Fibroblast of lung (primary cell): ENCODE measurements around the gene ADGRV1. TPM values are rescaled to one million over a fixed set of nuclear protein-coding genes. Genes with fewer than 3 reads are reported as not detected.

Source experiments
- DNase-seq, 2 donors: peaks; one replicate each; pipeline versions ENCODE4 v3.0.0 to v3.0.0-alpha.2; 2010; ENCODE audit warnings: low read depth in 2 of 2
- H2AFZ ChIP-seq: 2 replicates; pipeline ENCODE4 v1.5.1; 2012; ENCODE audit warnings: low read length, control low read depth, inconsistent platforms
- H3K27ac ChIP-seq: 2 replicates; pipeline ENCODE4 v1.5.1; 2011; ENCODE audit warnings: low read length, control low read depth; ENCODE audit not compliant: insufficient read depth
- H3K27me3 ChIP-seq: 2 replicates; pipeline ENCODE4 v1.5.1; 2011; ENCODE audit warnings: mild to moderate bottlenecking, low read length; ENCODE audit not compliant: control insufficient read depth, insufficient read depth
- H3K36me3 ChIP-seq: 2 replicates; pipeline ENCODE4 v1.5.1; 2011; ENCODE audit warnings: low read length; ENCODE audit not compliant: control insufficient read depth, insufficient read depth
- H3K4me1 ChIP-seq: 2 replicates; pipeline ENCODE4 v1.5.1; 2011; ENCODE audit warnings: low read length; ENCODE audit not compliant: control insufficient read depth, insufficient read depth; ENCODE audit errors: extremely low read depth
- H3K4me2 ChIP-seq: 2 replicates; pipeline ENCODE4 v1.5.1; 2011; ENCODE audit warnings: low read length, control low read depth; ENCODE audit not compliant: insufficient read depth; ENCODE audit errors: extremely low read depth
- H3K4me3 ChIP-seq, 4 experiments: fragments of 200-600 bp in 1 of 4; sonication (generic) in 1 of 4; replicated peaks in 1 of 4; 2 replicates each; pipeline ENCODE4 v1.5.1; 2011 to 2016; ENCODE audit warnings: low read length in 4 of 4, low read depth in 3 of 4, mild to moderate bottlenecking in 3 of 4, control low read depth in 2 of 4, inconsistent platforms in 1 of 4, mixed read lengths in 1 of 4; ENCODE audit not compliant: insufficient read depth in 1 of 4; ENCODE audit errors: control extremely low read depth in 1 of 4
- H3K79me2 ChIP-seq: 2 replicates; pipeline ENCODE4 v1.5.1; 2012; ENCODE audit warnings: mild to moderate bottlenecking, low read length, inconsistent platforms; ENCODE audit not compliant: control insufficient read depth, insufficient read depth
- H3K9ac ChIP-seq: 2 replicates; pipeline ENCODE4 v1.5.1; 2011; ENCODE audit warnings: mild to moderate bottlenecking, low read length, control low read depth; ENCODE audit not compliant: insufficient read depth
- H3K9me3 ChIP-seq: 2 replicates; pipeline ENCODE4 v1.5.1; 2012; ENCODE audit warnings: low read depth, low read length; ENCODE audit not compliant: control insufficient read depth, insufficient read depth
- H4K20me1 ChIP-seq: 2 replicates; pipeline ENCODE4 v1.5.1; 2011; ENCODE audit warnings: low read length; ENCODE audit not compliant: control insufficient read depth, insufficient read depth; ENCODE audit errors: extremely low read depth
- CTCF ChIP-seq, 2 donors: IDR thresholded peaks in 1 of 2; conservative IDR thresholded peaks in 1 of 2; 1 replicate in 1 of 2; 2 replicates in 1 of 2; pipeline ENCODE4 v1.5.1; 2011 to 2012; ENCODE audit warnings: low read length in 2 of 2, control low read depth in 1 of 2, inconsistent platforms in 1 of 2, low read depth in 1 of 2, mild to moderate bottlenecking in 1 of 2
- EZH2 ChIP-seq: IDR thresholded peaks from 2 replicates; pipeline ENCODE4 v1.5.1; 2012; ENCODE audit warnings: low read length, control low read depth, mild to moderate bottlenecking; ENCODE audit errors: missing control alignments
- polyA plus RNA-seq, 2 donors: library from polyadenylated mRNA; depleted of rRNA in 1 of 2; stranded (reverse) in 1 of 2; unstranded in 1 of 2; fragments of >200 nt; gene quantifications; 2 replicates each; pipeline ENCODE4 v1.2.1, GENCODE V29; 2011 to 2012; ENCODE audit warnings: missing spikeins in 1 of 2
- total RNA-seq: library from RNA; depleted of rRNA; stranded (reverse); fragments of >200 nt; gene quantifications from 2 replicates; pipeline ENCODE4 v1.2.1, GENCODE V29; 2014

Gene ADGRV1
- total and polyA plus RNA-seq, 2 donors (not counting 1 experiment from before 2014, with no cell fraction given), result 0.15 to 0.17 TPM

DNA sequence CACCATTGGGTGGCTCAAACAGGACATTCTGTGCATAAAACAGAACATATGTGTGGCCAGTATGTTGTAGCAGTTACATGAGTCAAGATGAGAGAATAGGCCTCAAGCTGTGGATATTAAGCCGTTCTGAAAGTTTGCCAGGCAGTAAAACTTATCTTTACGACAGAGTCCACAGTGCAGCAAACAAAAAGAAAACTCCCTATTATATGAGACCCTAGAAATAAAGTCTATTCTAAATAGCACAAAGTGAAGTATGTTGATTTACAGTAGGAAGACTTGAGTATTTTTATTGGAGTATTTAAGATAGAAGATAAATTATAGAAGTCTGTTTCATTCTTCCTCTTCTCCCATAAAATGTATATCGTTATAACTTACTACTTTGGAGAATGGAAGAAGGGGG, 271.5 kb downstream of the ADGRV1 start:
- H2AFZ ChIP-seq, result no peak overlapping the region
- no peaks in the 10 kb centered on the region for H3K36me3 ChIP-seq
- H3K4me3 ChIP-seq, result no peak overlapping the region
- no peak overlapping the region for H3K9ac ChIP-seq
- no peaks in the 10 kb centered on the region for H3K4me1 ChIP-seq
- H3K4me2 ChIP-seq, result no peak overlapping the region
- DNase-seq, result no peak
- H3K79me2 ChIP-seq, result no peaks in the 10 kb centered on the region
- TF ChIP-seq CTCF (conservative IDR thresholded peaks at IDR 0.05 in 1 of 2, IDR thresholded peaks at IDR 0.05 in 1 of 2; ENCODE audit: low read depth in 1 of 2, low read length in 2 of 2) (no peak), EZH2 (no peak)
- H3K9me3 ChIP-seq, result no peaks in the 10 kb centered on the region
- H3K27ac ChIP-seq, result no peak overlapping the region
- H4K20me1 ChIP-seq, result no peaks in the 10 kb centered on the region
- no peaks in the 10 kb centered on the region for H3K27me3 ChIP-seq

DNA sequence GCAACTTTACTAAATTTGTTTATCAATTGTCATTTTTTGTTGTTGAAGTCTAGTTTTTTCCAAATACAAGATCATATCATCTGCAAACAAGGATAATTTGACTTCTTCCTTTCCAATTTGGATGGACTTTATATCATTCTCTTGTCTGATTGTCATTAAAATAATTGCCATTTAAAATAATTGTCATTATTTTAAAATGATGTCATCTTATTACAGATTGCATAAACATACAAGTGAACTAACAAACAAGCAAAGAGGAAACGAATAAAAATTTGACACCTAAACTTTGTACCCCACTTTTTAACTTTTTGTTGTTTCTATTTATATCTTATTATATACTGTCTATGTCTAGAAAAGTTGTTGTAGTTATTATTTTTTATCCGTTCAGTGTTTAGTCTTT, 275.2 kb downstream of the ADGRV1 start:
- H3K36me3 ChIP-seq, result no peaks in the 10 kb centered on the region
- no peak overlapping the region for H3K4me3 ChIP-seq
- DNase-seq, result no peak
- no peak overlapping the region for H2AFZ ChIP-seq
- TF ChIP-seq CTCF (conservative IDR thresholded peaks at IDR 0.05 in 1 of 2, IDR thresholded peaks at IDR 0.05 in 1 of 2; ENCODE audit: low read depth in 1 of 2, low read length in 2 of 2), result no peak
- no peak for TF ChIP-seq EZH2
- H3K4me1 ChIP-seq, result no peaks in the 10 kb centered on the region
- H3K9ac ChIP-seq, result no peak overlapping the region
- H3K79me2 ChIP-seq, result no peaks in the 10 kb centered on the region
- H3K27me3 ChIP-seq, result no peaks in the 10 kb centered on the region
- no peaks in the 10 kb centered on the region for H3K9me3 ChIP-seq
- no peak overlapping the region for H3K4me2 ChIP-seq
- no peaks in the 10 kb centered on the region for H4K20me1 ChIP-seq
- no peak overlapping the region for H3K27ac ChIP-seq

DNA sequence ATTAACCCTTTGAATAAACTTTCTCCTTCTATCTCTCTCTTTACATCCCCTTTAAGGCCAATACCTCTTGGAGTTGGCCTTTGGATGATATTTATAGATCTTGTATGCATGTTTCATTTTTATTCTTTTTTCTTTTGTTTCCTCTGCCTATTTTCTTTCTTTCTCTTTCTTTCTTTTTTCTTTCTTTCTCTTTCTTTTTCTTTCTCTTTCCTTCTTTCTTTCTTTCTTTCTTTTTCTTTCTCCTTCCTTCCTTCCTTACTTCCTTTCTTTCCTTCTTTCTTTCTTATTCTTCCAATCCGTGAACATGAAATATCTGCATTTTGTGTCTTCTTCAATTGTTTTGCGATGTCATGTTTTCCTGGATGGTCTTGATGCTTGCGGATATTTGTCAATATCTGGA, 276.1 kb downstream of the ADGRV1 start:
- Histone ChIP-seq H3K4me2 (no peak overlapping the region), H3K4me1 (no peaks in the 10 kb centered on the region), H3K27me3 (no peaks in the 10 kb centered on the region), H3K27ac (no peak overlapping the region), H3K9ac (no peak overlapping the region), H4K20me1 (no peaks in the 10 kb centered on the region), H2AFZ (no peak overlapping the region), H3K9me3 (no peaks in the 10 kb centered on the region), H3K79me2 (no peaks in the 10 kb centered on the region), H3K36me3 (no peaks in the 10 kb centered on the region), H3K4me3 (no peak overlapping the region)
- DNase-seq, result no peak
- TF ChIP-seq EZH2 (no peak), CTCF (conservative IDR thresholded peaks at IDR 0.05 in 1 of 2, IDR thresholded peaks at IDR 0.05 in 1 of 2; ENCODE audit: low read depth in 1 of 2, low read length in 2 of 2) (no peak)
